ENCODE data around the gene DPP10. TPM values are rescaled to one million over a fixed set of nuclear protein-coding genes. Genes with fewer than 3 reads are reported as not detected.

The DPP10 gene
- total RNA-seq, 1 donor from 2014 or later, result 73.0 TPM

DNA sequence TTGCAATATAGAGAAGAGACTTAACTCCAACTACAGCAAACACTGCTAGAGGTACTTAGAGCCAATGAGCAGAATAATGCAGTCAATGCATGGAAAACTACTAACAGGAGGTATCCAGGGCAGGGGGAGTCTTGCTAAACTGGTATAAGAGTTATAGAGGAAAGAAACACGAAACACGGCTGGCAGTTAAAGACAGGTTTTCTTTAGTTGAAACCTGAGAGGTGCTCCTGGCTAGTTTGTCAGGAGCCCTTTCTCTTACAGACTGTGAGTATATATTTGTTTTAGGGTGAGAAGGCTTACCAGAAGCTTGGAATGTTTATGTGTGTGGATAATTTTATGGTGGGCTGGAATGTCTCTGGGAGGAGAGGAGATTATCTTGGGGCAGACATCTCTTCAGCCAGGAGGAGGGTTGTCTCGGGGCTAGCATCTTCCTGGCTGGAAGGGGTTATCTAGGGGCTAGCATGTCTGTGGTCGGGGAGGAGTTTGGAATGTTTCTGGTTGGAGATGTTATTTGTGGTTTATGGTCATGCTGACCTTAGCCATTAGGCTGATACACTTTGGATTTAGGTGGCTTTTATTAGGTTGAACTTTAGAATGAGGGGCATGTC, 1048.8 kb downstream of the DPP10 start:
- Mint-ChIP-seq H3K4me1 (peaks cover 1% of the 10 kb centered on the region), H3K36me3 (peaks cover 12% of the 10 kb centered on the region), H3K27ac (no peak overlapping the region), H3K9me3 (peaks cover 23% of the 10 kb centered on the region), H3K27me3 (ENCODE audit: low read depth) (no peaks in the 10 kb centered on the region), H3K4me3 (no peak overlapping the region)
- DNase-seq (ENCODE audit: low spot score in 2 of 2, unreplicated experiment in 2 of 2), result no peak
- TF ChIP-seq, protein P1, sequence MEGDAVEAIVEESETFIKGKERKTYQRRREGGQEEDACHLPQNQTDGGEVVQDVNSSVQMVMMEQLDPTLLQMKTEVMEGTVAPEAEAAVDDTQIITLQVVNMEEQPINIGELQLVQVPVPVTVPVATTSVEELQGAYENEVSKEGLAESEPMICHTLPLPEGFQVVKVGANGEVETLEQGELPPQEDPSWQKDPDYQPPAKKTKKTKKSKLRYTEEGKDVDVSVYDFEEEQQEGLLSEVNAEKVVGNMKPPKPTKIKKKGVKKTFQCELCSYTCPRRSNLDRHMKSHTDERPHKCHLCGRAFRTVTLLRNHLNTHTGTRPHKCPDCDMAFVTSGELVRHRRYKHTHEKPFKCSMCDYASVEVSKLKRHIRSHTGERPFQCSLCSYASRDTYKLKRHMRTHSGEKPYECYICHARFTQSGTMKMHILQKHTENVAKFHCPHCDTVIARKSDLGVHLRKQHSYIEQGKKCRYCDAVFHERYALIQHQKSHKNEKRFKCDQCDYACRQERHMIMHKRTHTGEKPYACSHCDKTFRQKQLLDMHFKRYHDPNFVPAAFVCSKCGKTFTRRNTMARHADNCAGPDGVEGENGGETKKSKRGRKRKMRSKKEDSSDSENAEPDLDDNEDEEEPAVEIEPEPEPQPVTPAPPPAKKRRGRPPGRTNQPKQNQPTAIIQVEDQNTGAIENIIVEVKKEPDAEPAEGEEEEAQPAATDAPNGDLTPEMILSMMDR (IDR thresholded peaks at IDR 0.05; ENCODE audit: unreplicated experiment), result no peak

- no peak for DNase-seq (ENCODE audit: low spot score in 2 of 2, unreplicated experiment in 2 of 2)
- Mint-ChIP-seq H3K27ac (no peak overlapping the region), H3K27me3 (ENCODE audit: low read depth) (no peaks in the 10 kb centered on the region), H3K36me3 (peaks cover 5% of the 10 kb centered on the region), H3K4me3 (no peak overlapping the region), H3K4me1 (peaks cover 7% of the 10 kb centered on the region), H3K9me3 (peaks cover 10% of the 10 kb centered on the region)
- TF ChIP-seq, protein P1 (IDR thresholded peaks at IDR 0.05; ENCODE audit: unreplicated experiment), result no peak
Measured at GRCh38 chr2:115505331-115505730, 1062.9 kb downstream of the DPP10 start.

- DNase-seq (ENCODE audit: low spot score in 2 of 2, unreplicated experiment in 2 of 2), result no peak
- Mint-ChIP-seq H3K9me3 (peaks cover 3% of the 10 kb centered on the region), H3K27me3 (ENCODE audit: low read depth) (no peaks in the 10 kb centered on the region), H3K4me3 (no peak overlapping the region), H3K36me3 (no peaks in the 10 kb centered on the region), H3K4me1 (peaks cover 27% of the 10 kb centered on the region), H3K27ac (no peak overlapping the region)
- TF ChIP-seq, protein P1 (IDR thresholded peaks at IDR 0.05; ENCODE audit: unreplicated experiment), result no peak
Measured at GRCh38 chr2:115520727-115521126, 1078.3 kb downstream of the DPP10 start.

DNA sequence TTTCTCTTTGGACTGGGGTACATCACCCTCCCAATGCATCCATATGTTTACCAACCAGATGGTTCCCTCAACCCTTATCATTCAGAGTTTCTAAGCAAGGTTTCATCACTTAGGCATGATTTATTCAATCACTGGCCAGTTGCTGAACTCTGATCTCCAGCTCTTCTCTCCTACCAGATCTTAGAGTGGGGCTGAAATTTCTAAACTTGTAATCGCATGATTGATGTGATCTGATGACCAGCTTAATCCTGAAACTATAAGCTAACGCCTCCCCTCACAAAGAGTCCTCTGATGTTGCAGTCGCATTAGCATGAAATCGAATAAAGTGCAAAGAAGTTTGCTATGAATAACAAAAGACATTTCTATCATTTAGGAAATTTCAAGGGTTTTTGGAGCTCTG, 1082.0 kb downstream of the DPP10 start:
- H3K36me3 Mint-ChIP-seq, result peaks cover 4% of the 10 kb centered on the region
- no peak overlapping the region for H3K27ac Mint-ChIP-seq
- peaks cover 34% of the 10 kb centered on the region for H3K4me1 Mint-ChIP-seq
- TF ChIP-seq, protein P1 (IDR thresholded peaks at IDR 0.05; ENCODE audit: unreplicated experiment), result no peak
- H3K4me3 Mint-ChIP-seq, result no peak overlapping the region
- DNase-seq (ENCODE audit: low spot score in 2 of 2, unreplicated experiment in 2 of 2), result no peak
- H3K27me3 Mint-ChIP-seq (ENCODE audit: low read depth), result no peaks in the 10 kb centered on the region
- no peaks in the 10 kb centered on the region for H3K9me3 Mint-ChIP-seq

DNA sequence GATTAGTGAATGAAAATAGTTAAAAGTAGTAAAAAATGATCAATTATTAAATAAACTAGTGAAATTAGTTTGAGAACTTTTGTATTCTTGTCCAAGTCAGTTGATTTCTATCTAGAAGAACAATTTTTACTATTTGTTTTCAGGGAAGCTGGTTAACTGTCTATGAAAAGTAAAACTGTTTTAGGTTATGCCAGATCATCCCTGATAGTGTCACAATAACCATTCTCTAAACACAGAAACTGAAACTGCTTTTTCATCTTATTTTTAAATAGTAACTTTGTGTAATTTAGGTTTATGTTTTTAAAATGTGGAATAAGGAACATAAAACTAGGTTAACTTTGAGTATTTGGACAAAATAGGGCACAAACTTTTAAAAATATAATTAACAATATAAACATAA, 1087.2 kb downstream of the DPP10 start:
- Mint-ChIP-seq H3K27me3 (ENCODE audit: low read depth) (no peaks in the 10 kb centered on the region), H3K27ac (no peak overlapping the region)

More for the DNA sequence above, 1087.2 kb downstream of the DPP10 start:
- TF ChIP-seq, protein P1 (IDR thresholded peaks at IDR 0.05; ENCODE audit: unreplicated experiment), result no peak
- Mint-ChIP-seq H3K4me1 (peaks cover 21% of the 10 kb centered on the region), H3K9me3 (peaks cover 6% of the 10 kb centered on the region), H3K36me3 (peaks cover 7% of the 10 kb centered on the region), H3K4me3 (no peak overlapping the region)
- DNase-seq (ENCODE audit: low spot score in 2 of 2, unreplicated experiment in 2 of 2), result no peak
